ENCODE data around the gene NCAPD3. TPM values are rescaled to one million over a fixed set of nuclear protein-coding genes. Genes with fewer than 3 reads are reported as not detected.

The NCAPD3 gene
- total RNA-seq, 1 experiment from 2014 or later, result 49.6 TPM

DNA sequence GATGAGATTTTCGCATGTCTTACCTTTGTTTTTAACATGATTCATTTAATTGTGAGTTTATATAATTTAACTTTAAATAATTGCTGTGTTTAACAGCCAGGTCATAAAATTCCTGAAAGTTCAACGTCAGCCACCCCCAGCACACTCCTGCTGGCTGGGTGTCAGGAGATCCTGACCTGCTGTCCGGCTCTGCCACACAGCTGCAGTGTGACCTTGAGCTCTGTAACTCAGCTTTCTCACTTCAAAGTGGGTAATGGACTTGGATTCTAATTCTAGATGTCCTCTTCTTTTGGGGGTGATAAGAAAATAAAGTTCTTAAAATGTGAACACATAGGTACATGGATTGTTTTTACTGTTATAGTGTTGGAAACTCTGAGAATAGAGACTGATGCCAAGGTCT is 11.6 kb upstream of the NCAPD3 start:
- TF ChIP-seq, protein P1, sequence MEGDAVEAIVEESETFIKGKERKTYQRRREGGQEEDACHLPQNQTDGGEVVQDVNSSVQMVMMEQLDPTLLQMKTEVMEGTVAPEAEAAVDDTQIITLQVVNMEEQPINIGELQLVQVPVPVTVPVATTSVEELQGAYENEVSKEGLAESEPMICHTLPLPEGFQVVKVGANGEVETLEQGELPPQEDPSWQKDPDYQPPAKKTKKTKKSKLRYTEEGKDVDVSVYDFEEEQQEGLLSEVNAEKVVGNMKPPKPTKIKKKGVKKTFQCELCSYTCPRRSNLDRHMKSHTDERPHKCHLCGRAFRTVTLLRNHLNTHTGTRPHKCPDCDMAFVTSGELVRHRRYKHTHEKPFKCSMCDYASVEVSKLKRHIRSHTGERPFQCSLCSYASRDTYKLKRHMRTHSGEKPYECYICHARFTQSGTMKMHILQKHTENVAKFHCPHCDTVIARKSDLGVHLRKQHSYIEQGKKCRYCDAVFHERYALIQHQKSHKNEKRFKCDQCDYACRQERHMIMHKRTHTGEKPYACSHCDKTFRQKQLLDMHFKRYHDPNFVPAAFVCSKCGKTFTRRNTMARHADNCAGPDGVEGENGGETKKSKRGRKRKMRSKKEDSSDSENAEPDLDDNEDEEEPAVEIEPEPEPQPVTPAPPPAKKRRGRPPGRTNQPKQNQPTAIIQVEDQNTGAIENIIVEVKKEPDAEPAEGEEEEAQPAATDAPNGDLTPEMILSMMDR (conservative IDR thresholded peaks at IDR 0.05), result no peak
- TF ChIP-seq EZH2 (IDR thresholded peaks at IDR 0.05; ENCODE audit: low read depth), result no peak
- DNase-seq, result no peak
- Histone ChIP-seq H3K27me3 (ENCODE audit: insufficient read depth, low read depth) (no peaks in the 10 kb centered on the region), H3K4me3 (no peak overlapping the region), H4K20me1 (ENCODE audit: insufficient read depth) (no peaks in the 10 kb centered on the region), H3K4me2 (no peak overlapping the region), H3F3A (ENCODE audit: insufficient read depth, low read depth) (no peaks in the 10 kb centered on the region), H3K79me2 (ENCODE audit: low read depth) (no peaks in the 10 kb centered on the region), H3K9me3 (ENCODE audit: insufficient read depth, low read depth) (no peaks in the 10 kb centered on the region), H2AFZ (no peak overlapping the region), H3K9me2 (ENCODE audit: insufficient read depth) (no peaks in the 10 kb centered on the region), H3K36me3 (ENCODE audit: low read depth) (no peaks in the 10 kb centered on the region), H3K4me1 (replicated peaks; ENCODE audit: insufficient read depth) (no peaks in the 10 kb centered on the region), H3K27ac (no peak overlapping the region)
- intact Hi-C loops (cut with micrococcal nuclease; ENCODE audit: unreplicated experiment), result no loop called here
- BruUV-seq (replicated peaks), result no TSS peak
- ChIA-PET CTCF (no interaction called here), POLR2A (ENCODE audit: unreplicated experiment) (no interaction called here)

- DNase-seq, result no peak
- POLR2A ChIA-PET (ENCODE audit: unreplicated experiment), result no interaction called here
These were observed 10.0 kb upstream of the NCAPD3 start for GRCh38 chr11:134233729-134234179.

DNA sequence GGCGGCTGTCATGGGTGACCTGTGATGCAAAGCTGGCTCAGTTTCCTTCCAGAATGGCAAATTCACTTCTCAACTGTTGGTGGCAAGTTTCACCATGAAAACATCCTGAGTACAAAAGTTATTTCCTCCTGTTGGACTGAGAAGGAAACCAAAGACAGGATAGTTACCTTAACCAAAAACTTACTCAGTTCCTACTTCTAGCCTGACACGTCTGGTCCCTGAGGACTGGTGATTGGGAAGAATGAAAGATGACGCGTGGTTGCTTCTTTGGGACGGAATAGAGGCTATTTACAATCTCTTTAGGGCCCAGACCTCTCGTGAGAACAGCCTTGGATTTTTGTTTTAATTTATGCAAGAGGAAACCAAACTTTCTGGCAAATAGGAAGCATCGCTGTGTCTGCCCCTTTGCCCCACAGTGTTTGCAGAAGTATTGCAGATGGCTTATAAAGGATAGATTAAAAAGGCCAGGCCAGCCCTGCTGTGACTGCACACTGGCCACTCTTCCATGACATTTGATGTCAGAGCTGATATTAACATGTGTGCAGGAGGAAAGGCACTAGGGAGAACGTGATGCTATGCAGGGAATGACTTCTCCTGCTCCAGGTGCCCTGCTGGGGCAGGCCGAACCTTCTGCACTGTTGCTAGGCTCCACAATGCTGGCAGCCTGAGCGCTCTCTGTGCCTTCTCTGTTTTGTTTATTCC is 8.3 kb upstream of the NCAPD3 start:
- Histone ChIP-seq H3K9me2 (ENCODE audit: insufficient read depth) (no peaks in the 10 kb centered on the region), H2AFZ (no peak overlapping the region), H3F3A (ENCODE audit: insufficient read depth, low read depth) (no peaks in the 10 kb centered on the region), H3K27me3 (ENCODE audit: insufficient read depth, low read depth) (no peaks in the 10 kb centered on the region), H3K79me2 (ENCODE audit: low read depth) (peaks cover 9% of the 10 kb centered on the region; the same call in 1 of the 2 replicates), H3K4me1 (replicated peaks; ENCODE audit: insufficient read depth) (no peaks in the 10 kb centered on the region), H4K20me1 (ENCODE audit: insufficient read depth) (no peaks in the 10 kb centered on the region), H3K9me3 (ENCODE audit: insufficient read depth, low read depth) (no peaks in the 10 kb centered on the region), H3K4me3 (no peak overlapping the region), H3K4me2 (no peak overlapping the region), H3K27ac (no peak overlapping the region), H3K36me3 (ENCODE audit: low read depth) (no peaks in the 10 kb centered on the region)
- DNase-seq, result no peak
- ChIA-PET CTCF (no interaction called here), POLR2A (ENCODE audit: unreplicated experiment) (no interaction called here)
- intact Hi-C loops (cut with micrococcal nuclease; ENCODE audit: unreplicated experiment), result no loop called here
- BruUV-seq (replicated peaks), result no TSS peak
- TF ChIP-seq, protein P1 (conservative IDR thresholded peaks at IDR 0.05), result no peak
- TF ChIP-seq EZH2 (IDR thresholded peaks at IDR 0.05; ENCODE audit: low read depth), result no peak

More at GRCh38 chr11:134233729-134234179, 10.0 kb upstream of the NCAPD3 start:
- intact Hi-C loops (cut with micrococcal nuclease; ENCODE audit: unreplicated experiment), result no loop called here
- CTCF ChIA-PET, result no interaction called here
- Histone ChIP-seq H4K20me1 (ENCODE audit: insufficient read depth) (no peaks in the 10 kb centered on the region), H3K9me2 (ENCODE audit: insufficient read depth) (no peaks in the 10 kb centered on the region), H3K4me2 (no peak overlapping the region), H3K27ac (no peak overlapping the region), H3K4me3 (no peak overlapping the region), H3K9me3 (ENCODE audit: insufficient read depth, low read depth) (no peaks in the 10 kb centered on the region), H3K36me3 (ENCODE audit: low read depth) (no peaks in the 10 kb centered on the region), H3F3A (ENCODE audit: insufficient read depth, low read depth) (no peaks in the 10 kb centered on the region), H3K27me3 (ENCODE audit: insufficient read depth, low read depth) (no peaks in the 10 kb centered on the region), H3K79me2 (ENCODE audit: low read depth) (no peaks in the 10 kb centered on the region), H3K4me1 (replicated peaks; ENCODE audit: insufficient read depth) (no peaks in the 10 kb centered on the region), H2AFZ (no peak overlapping the region)
- TF ChIP-seq EZH2 (IDR thresholded peaks at IDR 0.05; ENCODE audit: low read depth), result no peak
- TF ChIP-seq, protein P1 (conservative IDR thresholded peaks at IDR 0.05), result no peak
- BruUV-seq (replicated peaks), result no TSS peak
